Skeletal muscle satellite cell (primary cell): ENCODE measurements around the gene ARHGAP42.
"Not testable (repeated sequence)": the region's sequence is repeated elsewhere in the genome, so short reads cannot be mapped to it uniquely, and the experiment has no call there.

Experiments
- H3K27me3 ChIP-seq: 2 replicates; pipeline ENCODE4 v1.7.0; 2013; ENCODE audit warnings: low read length; ENCODE audit not compliant: control insufficient read depth, insufficient read depth
- H3K36me3 ChIP-seq: 2 replicates; pipeline ENCODE4 v1.7.0; 2013; ENCODE audit warnings: mild to moderate bottlenecking, control low read depth, low read length; ENCODE audit not compliant: insufficient read depth
- H3K4me1 ChIP-seq: 2 replicates; pipeline ENCODE4 v1.7.0; 2013; ENCODE audit warnings: low read length; ENCODE audit not compliant: control insufficient read depth, insufficient read depth
- H3K4me2 ChIP-seq: 2 replicates; pipeline ENCODE4 v1.7.0; 2013; ENCODE audit warnings: mild to moderate bottlenecking, low read length
- H3K4me3 ChIP-seq: 2 replicates; pipeline ENCODE4 v1.7.0; 2013; ENCODE audit warnings: low read length
- H3K9ac ChIP-seq: 2 replicates; pipeline ENCODE4 v1.7.0; 2013; ENCODE audit warnings: mild to moderate bottlenecking, low read depth, low read length, moderate library complexity
- H3K9me3 ChIP-seq: replicated peaks from 2 replicates; pipeline ENCODE4 v1.7.0; 2013; ENCODE audit warnings: mild to moderate bottlenecking, control low read depth, low read length

The ARHGAP42 gene

GRCh38 chr11:100892886-100893285, 205.8 kb downstream of the ARHGAP42 start:
- Histone ChIP-seq H3K36me3 (no peaks in the 10 kb centered on the region), H3K9ac (no peak overlapping the region), H3K4me2 (no peak overlapping the region), H3K4me3 (no peak overlapping the region), H3K27me3 (no peaks in the 10 kb centered on the region), H3K9me3 (no peaks in the 10 kb centered on the region), H3K4me1 (peaks cover 17% of the 10 kb centered on the region)

GRCh38 chr11:100895449-100895848, 208.4 kb downstream of the ARHGAP42 start:
- Histone ChIP-seq H3K36me3 (no peaks in the 10 kb centered on the region), H3K9ac (no peak overlapping the region), H3K9me3 (no peaks in the 10 kb centered on the region)

GRCh38 chr11:100895976-100896375, 208.9 kb downstream of the ARHGAP42 start:
- not testable (repeated sequence) for H3K4me3 ChIP-seq, H3K36me3 ChIP-seq, H3K4me2 ChIP-seq, H3K9me3 ChIP-seq, H3K4me1 ChIP-seq, H3K27me3 ChIP-seq, H3K9ac ChIP-seq

More at GRCh38 chr11:100895449-100895848, 208.4 kb downstream of the ARHGAP42 start:
- H3K27me3 ChIP-seq: no peaks in the 10 kb centered on the region
- no peak overlapping the region for H3K4me3 ChIP-seq
- H3K4me2 ChIP-seq: no peak overlapping the region
- peaks cover 15% of the 10 kb centered on the region for H3K4me1 ChIP-seq

GRCh38 chr11:100901471-100901870, 214.4 kb downstream of the ARHGAP42 start:
- not testable (repeated sequence) for H3K4me3 ChIP-seq, H3K36me3 ChIP-seq, H3K9me3 ChIP-seq, H3K27me3 ChIP-seq, H3K9ac ChIP-seq, H3K4me1 ChIP-seq, H3K4me2 ChIP-seq

- Histone ChIP-seq H3K4me1 (no peaks in the 10 kb centered on the region), H3K27me3 (no peaks in the 10 kb centered on the region), H3K4me3 (no peak overlapping the region), H3K9ac (no peak overlapping the region), H3K4me2 (no peak overlapping the region), H3K36me3 (no peaks in the 10 kb centered on the region), H3K9me3 (no peaks in the 10 kb centered on the region)
Observed at GRCh38 chr11:100902454-100903141, 215.5 kb downstream of the ARHGAP42 start.

- Histone ChIP-seq H3K4me1 (no peaks in the 10 kb centered on the region), H3K36me3 (no peaks in the 10 kb centered on the region), H3K4me2 (no peak overlapping the region), H3K27me3 (no peaks in the 10 kb centered on the region), H3K9ac (no peak overlapping the region), H3K9me3 (no peaks in the 10 kb centered on the region), H3K4me3 (no peak overlapping the region)
Observed at GRCh38 chr11:100903284-100903683, 216.2 kb downstream of the ARHGAP42 start.

- Histone ChIP-seq H3K36me3 (no peaks in the 10 kb centered on the region), H3K4me1 (no peaks in the 10 kb centered on the region), H3K4me3 (no peak overlapping the region)
Observed at GRCh38 chr11:100905684-100906083, 218.6 kb downstream of the ARHGAP42 start.

GRCh38 chr11:100908746-100909145, 221.7 kb downstream of the ARHGAP42 start:
- H3K36me3 ChIP-seq: no peaks in the 10 kb centered on the region
- H3K9me3 ChIP-seq: no peaks in the 10 kb centered on the region

More at GRCh38 chr11:100905684-100906083, 218.6 kb downstream of the ARHGAP42 start:
- Histone ChIP-seq H3K9ac (no peak overlapping the region), H3K27me3 (no peaks in the 10 kb centered on the region), H3K4me2 (no peak overlapping the region), H3K9me3 (no peaks in the 10 kb centered on the region)

GRCh38 chr11:100910808-100911207, 223.7 kb downstream of the ARHGAP42 start:
- Histone ChIP-seq H3K4me2 (no peak overlapping the region), H3K9ac (no peak overlapping the region), H3K27me3 (no peaks in the 10 kb centered on the region), H3K4me3 (no peak overlapping the region), H3K4me1 (no peaks in the 10 kb centered on the region), H3K36me3 (no peaks in the 10 kb centered on the region), H3K9me3 (no peaks in the 10 kb centered on the region)

More at GRCh38 chr11:100908746-100909145, 221.7 kb downstream of the ARHGAP42 start:
- Histone ChIP-seq H3K4me3 (no peak overlapping the region), H3K4me1 (no peaks in the 10 kb centered on the region), H3K4me2 (no peak overlapping the region), H3K27me3 (no peaks in the 10 kb centered on the region), H3K9ac (no peak overlapping the region)

- no peaks in the 10 kb centered on the region for H3K36me3 ChIP-seq
- no peak overlapping the region for H3K9ac ChIP-seq
- peaks cover 4% of the 10 kb centered on the region for H3K4me1 ChIP-seq
- no peak overlapping the region for H3K4me3 ChIP-seq
- H3K4me2 ChIP-seq: no peak overlapping the region
- no peaks in the 10 kb centered on the region for H3K27me3 ChIP-seq
- no peaks in the 10 kb centered on the region for H3K9me3 ChIP-seq
Observed at GRCh38 chr11:100914415-100915110, 227.5 kb downstream of the ARHGAP42 start.

- Histone ChIP-seq H3K9ac (no peak overlapping the region), H3K36me3 (no peaks in the 10 kb centered on the region), H3K4me1 (peaks cover 17% of the 10 kb centered on the region), H3K4me2 (no peak overlapping the region), H3K9me3 (no peaks in the 10 kb centered on the region), H3K27me3 (no peaks in the 10 kb centered on the region), H3K4me3 (no peak overlapping the region)
Observed at GRCh38 chr11:100918551-100919500, 231.7 kb downstream of the ARHGAP42 start.
